Measurements from ENCODE around the gene APEX2. TPM values are rescaled to one million over a fixed set of nuclear protein-coding genes. Genes with fewer than 3 reads are reported as not detected.
"Not testable (repeated sequence)": the region's sequence is repeated elsewhere in the genome, so short reads cannot be mapped to it uniquely, and the experiment has no call there.

The APEX2 gene
- total RNA-seq, 2 experiments from 2014 or later: 34.7 to 36.3 TPM

- Mint-ChIP-seq H3K4me1 (ENCODE audit: low read depth) (peaks cover 5% of the 10 kb centered on the region), H3K4me3 (no peak overlapping the region), H3K9me3 (no peaks in the 10 kb centered on the region), H3K27me3 (ENCODE audit: low read depth) (no peaks in the 10 kb centered on the region), H3K27ac (no peak overlapping the region), H3K36me3 (ENCODE audit: low read depth) (no peaks in the 10 kb centered on the region)
- CTCF ChIA-PET: no interaction called here
- no peak for DNase-seq
- intact Hi-C loops (cut with micrococcal nuclease): no loop called here
Observed at GRCh38 chrX:55028611-55029010, 28.4 kb downstream of the APEX2 start.

GRCh38 chrX:55029291-55029690 is 29.1 kb downstream of the APEX2 start:
- Mint-ChIP-seq H3K9me3 (no peaks in the 10 kb centered on the region), H3K36me3 (ENCODE audit: low read depth) (no peaks in the 10 kb centered on the region), H3K27me3 (ENCODE audit: low read depth) (no peaks in the 10 kb centered on the region), H3K4me1 (ENCODE audit: low read depth) (peaks cover 5% of the 10 kb centered on the region), H3K4me3 (no peak overlapping the region), H3K27ac (no peak overlapping the region)
- intact Hi-C loops (cut with micrococcal nuclease): no loop called here
- no peak for DNase-seq
- CTCF ChIA-PET: no interaction called here

GRCh38 chrX:55030271-55031205 is 30.4 kb downstream of the APEX2 start, which contains the start of gene ALAS2:
Gene ALAS2 (minus strand): TSS chrX:55030977. CDS start chrX:55026000, 4,977 bp downstream.
- H3K4me3 Mint-ChIP-seq: no peak within 1 kb of the TSS
- no peaks in the 10 kb centered on the region for H3K27me3 Mint-ChIP-seq (ENCODE audit: low read depth)
- DNase-seq: no peak
- no peak within 1 kb of the TSS for H3K27ac Mint-ChIP-seq
- CTCF ChIA-PET: no interaction called here
- peaks cover 5% of the 10 kb centered on the region for H3K4me1 Mint-ChIP-seq (ENCODE audit: low read depth)
- no peaks in the 10 kb centered on the region for H3K36me3 Mint-ChIP-seq (ENCODE audit: low read depth)
- intact Hi-C loops (cut with micrococcal nuclease): no loop called here
- H3K9me3 Mint-ChIP-seq: no peaks in the 10 kb centered on the region

- intact Hi-C loops (cut with micrococcal nuclease): no loop called here
- no peak overlapping the region for H3K27ac Mint-ChIP-seq
- no peaks in the 10 kb centered on the region for H3K4me1 Mint-ChIP-seq (ENCODE audit: low read depth)
- H3K36me3 Mint-ChIP-seq (ENCODE audit: low read depth): no peaks in the 10 kb centered on the region
- no peaks in the 10 kb centered on the region for H3K27me3 Mint-ChIP-seq (ENCODE audit: low read depth)
- H3K4me3 Mint-ChIP-seq: no peak overlapping the region
- CTCF ChIA-PET: no interaction called here
- no peak for DNase-seq
- H3K9me3 Mint-ChIP-seq: no peaks in the 10 kb centered on the region
Observed at GRCh38 chrX:55033429-55033828, 33.3 kb downstream of the APEX2 start.

GRCh38 chrX:55039471-55039870 is 39.3 kb downstream of the APEX2 start:
- no peaks in the 10 kb centered on the region for H3K4me1 Mint-ChIP-seq (ENCODE audit: low read depth)
- CTCF ChIA-PET: no interaction called here
- no peak overlapping the region for H3K4me3 Mint-ChIP-seq
- no peaks in the 10 kb centered on the region for H3K36me3 Mint-ChIP-seq (ENCODE audit: low read depth)
- no peak overlapping the region for H3K27ac Mint-ChIP-seq
- H3K9me3 Mint-ChIP-seq: no peaks in the 10 kb centered on the region
- no peaks in the 10 kb centered on the region for H3K27me3 Mint-ChIP-seq (ENCODE audit: low read depth)
- no peak for DNase-seq
- intact Hi-C loops (cut with micrococcal nuclease): no loop called here

GRCh38 chrX:55041514-55041913 is 41.4 kb downstream of the APEX2 start:
- Mint-ChIP-seq H3K4me1 (ENCODE audit: low read depth) (no peaks in the 10 kb centered on the region), H3K27me3 (ENCODE audit: low read depth) (no peaks in the 10 kb centered on the region), H3K9me3 (no peaks in the 10 kb centered on the region), H3K36me3 (ENCODE audit: low read depth) (no peaks in the 10 kb centered on the region), H3K27ac (no peak overlapping the region), H3K4me3 (no peak overlapping the region)
- intact Hi-C loops (cut with micrococcal nuclease): no loop called here
- CTCF ChIA-PET: no interaction called here
- no peak for DNase-seq

GRCh38 chrX:55050599-55050998 is 50.4 kb downstream of the APEX2 start:
- H3K27ac Mint-ChIP-seq; CTCF ChIA-PET; H3K27me3 Mint-ChIP-seq (ENCODE audit: low read depth); H3K4me1 Mint-ChIP-seq (ENCODE audit: low read depth); H3K9me3 Mint-ChIP-seq; H3K36me3 Mint-ChIP-seq (ENCODE audit: low read depth); H3K4me3 Mint-ChIP-seq; intact Hi-C loops (cut with micrococcal nuclease); DNase-seq: not testable (repeated sequence)

GRCh38 chrX:55056820-55057674 is 56.9 kb downstream of the APEX2 start:
- Mint-ChIP-seq H3K36me3 (ENCODE audit: low read depth) (no peaks in the 10 kb centered on the region), H3K4me3 (peak overlapping the region; percentile 39), H3K27ac (peak overlapping the region; percentile 59), H3K9me3 (no peaks in the 10 kb centered on the region), H3K27me3 (ENCODE audit: low read depth) (no peaks in the 10 kb centered on the region), H3K4me1 (ENCODE audit: low read depth) (peaks cover 18% of the 10 kb centered on the region)
- intact Hi-C loops (cut with micrococcal nuclease): loop anchor here (1.0 to 5.0 kb wide), 6 partner anchors 58 to 634 kb away; no protein-coding TSS in a partner anchor
- peak; percentile 48 for DNase-seq
- CTCF ChIA-PET: interaction anchor here (0.5 to 1.4 kb wide), 7 partner anchors 57 to 1547 kb away, joined by 3 to 20 read pairs (median 4); partner anchors contain the start of gene APEX2

- intact Hi-C loops (cut with micrococcal nuclease): loop anchor here (1.0 to 5.0 kb wide), 6 partner anchors 59 to 635 kb away; no protein-coding TSS in a partner anchor
- Mint-ChIP-seq H3K4me3 (peak overlapping the region; percentile 39), H3K36me3 (ENCODE audit: low read depth) (no peaks in the 10 kb centered on the region), H3K27me3 (ENCODE audit: low read depth) (no peaks in the 10 kb centered on the region), H3K27ac (no peak overlapping the region), H3K4me1 (ENCODE audit: low read depth) (peaks cover 18% of the 10 kb centered on the region), H3K9me3 (no peaks in the 10 kb centered on the region)
- DNase-seq: peak; percentile 35
- CTCF ChIA-PET: interaction anchor here (0.5 to 1.4 kb wide), 7 partner anchors 58 to 1548 kb away, joined by 3 to 20 read pairs (median 4); partner anchors contain the start of gene APEX2
Observed at GRCh38 chrX:55057675-55058249, 57.6 kb downstream of the APEX2 start.

Other genes starting within 250 kb of the APEX2 start
- not detected for gene ITIH6, start 202.1 kb upstream of the APEX2 start, total RNA-seq
- gene MAGED2, start 192.6 kb upstream of the APEX2 start, total RNA-seq: 10 to 100 TPM; 34.1 to 35.7 TPM
- 1 to 10 TPM; 2.7 to 4.0 TPM for gene TRO, start 79.5 kb upstream of the APEX2 start, total RNA-seq
- gene PFKFB1, start 6.2 kb upstream of the APEX2 start, total RNA-seq: under 1 TPM; 0.45 to 0.81 TPM
- gene ALAS2, start 30.6 kb downstream of the APEX2 start, total RNA-seq: not detected
- gene PAGE2B, start 74.7 kb downstream of the APEX2 start, total RNA-seq: under 1 TPM; 0.48 to 0.86 TPM
- not detected for gene PAGE2, start 88.7 kb downstream of the APEX2 start, total RNA-seq
- under 1 TPM in 1 of 2 experiments, not detected in 1; 0.47 TPM for gene PAGE5, start 220.0 kb downstream of the APEX2 start, total RNA-seq

Measured in activated naive CD4-positive, alpha-beta T cell treated with anti-CD3 and anti-CD28 coated beads for 36 hours (primary cell).